Activated B cell treated with CpG ODN at 0.5 μM for 24 hours (primary cell): Measurements from ENCODE around the gene MAT2A. TPM values are rescaled to one million over a fixed set of nuclear protein-coding genes. Genes with fewer than 3 reads are reported as not detected.

Experiments used
- ATAC-seq: fragments of 200-7000 bp; cut with Tn5 transposase; one replicate; pipeline ENCODE4 v1.10.0; 2021; ENCODE audit warnings: low read depth, mild to moderate bottlenecking, moderate library complexity
- CTCF ChIA-PET: fragments of 350-600 bp; sonication (Branson Sonifier 250); formaldehyde crosslinking; loops from one replicate; lab custom pipeline; 2021; ENCODE audit warnings: antibody characterized with exemption; lab: Charles Lee
- POLR2A ChIA-PET: fragments of 350-600 bp; sonication (Branson Sonifier 250); formaldehyde crosslinking; loops from one replicate; lab custom pipeline; 2021; ENCODE audit warnings: antibody characterized with exemption; lab: Charles Lee
- DNase-seq: peaks from one replicate; pipeline ENCODE4 v3.0.0; 2022
- H3K27ac Mint-ChIP-seq: one replicate; pipeline ENCODE4 v1.8.0; 2020; ENCODE audit warnings: mixed read lengths
- H3K27me3 Mint-ChIP-seq: one replicate; pipeline ENCODE4 v1.8.0; 2021; ENCODE audit warnings: mixed read lengths
- H3K36me3 Mint-ChIP-seq: one replicate; pipeline ENCODE4 v1.8.0; 2021; ENCODE audit warnings: low read depth, mixed read lengths
- H3K4me1 Mint-ChIP-seq: one replicate; pipeline ENCODE4 v1.8.0; 2021; ENCODE audit warnings: mixed read lengths
- H3K4me3 Mint-ChIP-seq: one replicate; pipeline ENCODE4 v1.8.0; 2020; ENCODE audit warnings: mild to moderate bottlenecking, mixed read lengths
- H3K9me3 Mint-ChIP-seq: one replicate; pipeline ENCODE4 v1.8.0; 2020; ENCODE audit warnings: mixed read lengths
- intact Hi-C: fragments of 100-400 bp; cut with micrococcal nuclease; formaldehyde crosslinking; loops from one replicate; pipeline ENCODE4 v1.15.1; 2024
- total RNA-seq: library from RNA; stranded (reverse); gene quantifications from 2 replicates; pipeline ENCODE4 v1.2.3, GENCODE V29; 2022
- TF ChIP-seq, protein P1 (sequence below): fragments of 200-600 bp; IDR thresholded peaks from one replicate; pipeline ENCODE4 v1.8.0; 2022; ENCODE audit warnings: antibody characterized with exemption, mild to moderate bottlenecking

The MAT2A gene
- total RNA-seq, 1 donor from 2014 or later: 265 TPM

DNA sequence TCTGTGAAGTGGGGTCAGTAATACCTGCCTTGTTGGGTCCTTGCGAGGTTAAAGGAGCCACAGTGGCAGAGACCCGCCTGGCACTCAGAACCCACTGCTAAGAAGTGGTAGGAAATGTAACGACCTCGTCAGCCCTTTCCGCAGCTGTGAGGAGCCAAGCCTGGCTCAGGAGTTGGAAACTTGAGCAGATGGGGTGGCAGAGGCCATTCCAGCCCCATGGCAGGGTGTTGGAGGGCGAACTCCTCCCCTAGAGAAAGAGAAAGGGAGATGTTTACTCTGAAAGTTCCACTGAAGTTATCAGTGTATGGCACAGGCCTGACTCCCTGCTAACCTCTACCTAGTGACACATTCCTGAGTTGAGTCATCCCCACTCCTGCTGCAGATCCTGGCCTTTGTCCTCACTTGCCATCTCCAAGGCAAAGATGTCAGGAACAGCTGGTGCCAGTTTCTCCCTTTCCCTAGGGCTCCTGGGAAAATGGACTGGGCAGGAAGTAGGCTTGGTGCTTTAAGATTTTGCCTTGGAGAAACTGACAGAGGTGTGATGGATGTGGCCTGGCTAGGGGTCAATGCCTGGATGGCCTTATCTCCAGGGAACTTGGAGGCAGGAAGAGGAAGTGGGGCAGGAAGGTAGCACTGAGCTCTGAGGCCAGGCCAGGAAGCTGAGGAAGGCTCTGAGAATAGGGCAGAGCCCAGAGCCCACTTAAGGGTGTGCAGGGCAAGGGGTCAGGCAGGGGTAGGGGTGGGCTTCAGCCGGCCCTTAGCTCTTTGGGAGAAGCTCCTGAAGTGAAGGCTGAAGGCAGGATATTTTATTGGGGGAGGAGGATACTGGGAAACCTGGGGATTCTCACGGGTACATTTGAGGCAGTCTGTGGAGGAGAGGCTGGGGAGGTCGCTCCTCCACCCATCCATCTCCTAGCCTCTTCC is 46.2 kb downstream of the MAT2A start:
- TF ChIP-seq, protein P1, sequence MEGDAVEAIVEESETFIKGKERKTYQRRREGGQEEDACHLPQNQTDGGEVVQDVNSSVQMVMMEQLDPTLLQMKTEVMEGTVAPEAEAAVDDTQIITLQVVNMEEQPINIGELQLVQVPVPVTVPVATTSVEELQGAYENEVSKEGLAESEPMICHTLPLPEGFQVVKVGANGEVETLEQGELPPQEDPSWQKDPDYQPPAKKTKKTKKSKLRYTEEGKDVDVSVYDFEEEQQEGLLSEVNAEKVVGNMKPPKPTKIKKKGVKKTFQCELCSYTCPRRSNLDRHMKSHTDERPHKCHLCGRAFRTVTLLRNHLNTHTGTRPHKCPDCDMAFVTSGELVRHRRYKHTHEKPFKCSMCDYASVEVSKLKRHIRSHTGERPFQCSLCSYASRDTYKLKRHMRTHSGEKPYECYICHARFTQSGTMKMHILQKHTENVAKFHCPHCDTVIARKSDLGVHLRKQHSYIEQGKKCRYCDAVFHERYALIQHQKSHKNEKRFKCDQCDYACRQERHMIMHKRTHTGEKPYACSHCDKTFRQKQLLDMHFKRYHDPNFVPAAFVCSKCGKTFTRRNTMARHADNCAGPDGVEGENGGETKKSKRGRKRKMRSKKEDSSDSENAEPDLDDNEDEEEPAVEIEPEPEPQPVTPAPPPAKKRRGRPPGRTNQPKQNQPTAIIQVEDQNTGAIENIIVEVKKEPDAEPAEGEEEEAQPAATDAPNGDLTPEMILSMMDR: no peak
- POLR2A ChIA-PET: interaction anchor here (0.6 to 5.9 kb wide), 7 partner anchors 7 to 1237 kb away, joined by 3 to 59 read pairs (median 3); partner anchors contain the start of genes MAT2A, RNF181 and TGOLN2
- no peaks in the 10 kb centered on the region for H3K9me3 Mint-ChIP-seq
- peak overlapping the region; percentile 63 for H3K27ac Mint-ChIP-seq
- intact Hi-C loops: loop anchor here (1.0 kb wide), 2 partner anchors 10 to 63 kb away; partner anchors contain the start of gene RNF181
- ATAC-seq (peak; percentile 43), DNase-seq (no peak)
- H3K27me3 Mint-ChIP-seq: no peaks in the 10 kb centered on the region
- H3K36me3 Mint-ChIP-seq: peaks cover 22% of the 10 kb centered on the region
- H3K4me3 Mint-ChIP-seq: peak overlapping the region; percentile 82
- peaks cover 46% of the 10 kb centered on the region for H3K4me1 Mint-ChIP-seq
- CTCF ChIA-PET: interaction anchor here (0.6 kb wide), 1 partner anchor 101 kb away, joined by 3 read pairs; no protein-coding TSS in a partner anchor

DNA sequence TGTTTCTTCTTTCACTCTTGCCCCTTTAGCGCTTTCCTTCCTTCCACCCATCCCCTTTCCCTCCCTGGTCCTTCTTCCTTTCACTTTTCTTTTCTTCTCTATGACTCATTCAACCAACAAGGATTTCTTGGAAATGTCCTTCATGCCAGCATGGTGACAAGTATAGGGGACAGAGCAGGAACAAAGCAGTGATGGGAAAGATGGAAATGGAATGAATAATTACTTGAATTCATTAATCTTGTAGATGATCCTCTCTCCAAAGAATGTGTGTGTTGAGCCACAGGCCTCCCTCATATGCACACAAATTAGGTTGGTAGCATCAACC is 46.8 kb downstream of the MAT2A start:
- H3K36me3 Mint-ChIP-seq: peaks cover 19% of the 10 kb centered on the region

DNA sequence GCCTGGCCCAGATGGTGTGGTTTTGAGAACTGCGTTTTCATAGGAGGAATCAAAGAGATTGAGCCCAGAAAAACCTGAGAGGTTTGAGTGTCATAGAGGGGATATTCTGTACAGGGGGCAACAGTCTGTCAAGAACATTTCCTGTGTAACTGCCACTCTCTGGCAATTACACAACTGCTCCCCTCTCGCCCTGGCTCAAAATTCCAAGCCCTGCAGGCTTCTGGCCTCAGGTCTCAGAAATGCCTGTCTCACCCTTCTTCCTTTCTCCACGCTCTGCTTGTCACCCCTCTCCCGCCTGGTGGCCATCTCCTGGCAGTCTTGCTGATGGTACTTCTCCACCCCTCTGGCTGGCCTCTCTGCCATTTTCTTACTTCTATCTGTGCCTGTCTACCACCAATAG is 49.3 kb downstream of the MAT2A start:
- Mint-ChIP-seq H3K27me3 (no peaks in the 10 kb centered on the region), H3K4me3 (no peak overlapping the region), H3K36me3 (peaks cover 3% of the 10 kb centered on the region), H3K9me3 (no peaks in the 10 kb centered on the region), H3K27ac (no peak overlapping the region), H3K4me1 (peaks cover 39% of the 10 kb centered on the region)
- ChIA-PET CTCF (interaction anchor here (1.2 kb wide), 1 partner anchor 36 kb away, joined by 4 read pairs; no protein-coding TSS in a partner anchor), POLR2A (interaction anchor here (0.6 to 2.5 kb wide), 4 partner anchors 9 to 261 kb away, joined by 4 to 7 read pairs (median 5); partner anchors contain the start of genes TMEM150A and VAMP8)
- intact Hi-C loops: no loop called here
- DNase-seq (no peak), ATAC-seq (no peak)
- TF ChIP-seq, protein P1: no peak

More for the DNA sequence above, 46.8 kb downstream of the MAT2A start:
- no peaks in the 10 kb centered on the region for H3K9me3 Mint-ChIP-seq
- intact Hi-C loops: loop anchor here (2.0 kb wide), 1 partner anchor 17 kb away; the partner anchor contains the start of gene TMEM150A
- no peaks in the 10 kb centered on the region for H3K27me3 Mint-ChIP-seq
- ATAC-seq (no peak), DNase-seq (no peak)
- TF ChIP-seq, protein P1: no peak
- H3K4me3 Mint-ChIP-seq: peak overlapping the region; percentile 82
- no peak overlapping the region for H3K27ac Mint-ChIP-seq
- POLR2A ChIA-PET: interaction anchor here (0.6 to 5.9 kb wide), 3 partner anchors 10 to 47 kb away, joined by 4 to 59 read pairs (median 10); partner anchors contain the start of genes MAT2A and RNF181
- CTCF ChIA-PET: no interaction called here
- H3K4me1 Mint-ChIP-seq: peaks cover 44% of the 10 kb centered on the region

DNA sequence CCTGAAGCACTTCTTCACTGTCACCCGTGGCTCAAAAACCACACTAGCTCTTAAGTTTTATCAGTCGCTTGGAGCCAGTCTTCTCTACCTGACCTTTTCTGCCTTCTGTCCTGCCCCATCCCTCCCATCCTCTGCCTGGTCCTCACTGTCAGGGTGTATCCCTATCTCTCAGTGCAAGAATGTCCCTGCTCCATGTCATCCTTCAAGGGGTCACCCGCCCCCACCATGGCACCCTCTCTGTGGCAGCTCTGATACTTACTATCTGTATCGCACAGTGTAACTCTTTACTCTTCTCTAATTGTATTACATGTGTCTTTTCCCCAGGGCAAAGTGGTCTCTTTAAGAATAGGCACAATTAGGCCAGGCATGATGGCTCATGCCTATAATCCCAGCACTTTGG is 49.7 kb downstream of the MAT2A start:
- peaks cover 36% of the 10 kb centered on the region for H3K4me1 Mint-ChIP-seq
- DNase-seq: no peak

More for the DNA sequence above, 49.7 kb downstream of the MAT2A start:
- POLR2A ChIA-PET: interaction anchor here (0.6 to 2.5 kb wide), 4 partner anchors 9 to 261 kb away, joined by 3 to 7 read pairs (median 5); partner anchors contain the start of gene VAMP8
- Mint-ChIP-seq H3K27me3 (no peaks in the 10 kb centered on the region), H3K4me3 (no peak overlapping the region), H3K36me3 (peaks cover under 1% of the 10 kb centered on the region), H3K9me3 (no peaks in the 10 kb centered on the region), H3K27ac (no peak overlapping the region)
- CTCF ChIA-PET: no interaction called here
- TF ChIP-seq, protein P1: no peak
- intact Hi-C loops: no loop called here
- ATAC-seq: no peak
